Prostate gland (tissue), 2 donors: ENCODE measurements around the gene CNTLN. TPM values are rescaled to one million over a fixed set of nuclear protein-coding genes. Genes with fewer than 3 reads are reported as not detected.

Source experiments
- DNase-seq: peaks from one replicate; pipeline ENCODE4 v3.0.0-alpha.2; 2019; ENCODE audit warnings: low spot score
- H3K27ac ChIP-seq, 2 donors: fragments of 200-600 bp; sonication (generic); 2 replicates each; pipeline ENCODE4 v1.5.1; 2017 to 2019
- H3K27me3 ChIP-seq: fragments of 200-600 bp; sonication (generic); replicated peaks from 2 replicates; pipeline ENCODE4 v1.5.1; 2019; ENCODE audit not compliant: insufficient read depth
- H3K36me3 ChIP-seq, 2 donors: fragments of 200-600 bp; sonication (generic); 1 replicate in 1 of 2; 2 replicates in 1 of 2; pipeline versions ENCODE4 v1.5.1 to v1.8.1; 2017 to 2019
- H3K4me1 ChIP-seq: fragments of 200-600 bp; sonication (generic); replicated peaks from 2 replicates; pipeline ENCODE4 v1.5.1; 2019
- H3K4me3 ChIP-seq, 2 donors: fragments of 200-600 bp; sonication (generic); 2 replicates each; pipeline ENCODE4 v1.5.1; 2017 to 2019
- H3K9me3 ChIP-seq: fragments of 200-600 bp; sonication (generic); 2 replicates; pipeline ENCODE4 v1.5.1; 2017
- CTCF ChIP-seq, 4 experiments: fragments of 200-600 bp in 2 of 4; fragments of 450-650 bp in 2 of 4; sonication (generic) in 2 of 4; IDR thresholded peaks; 1 replicate in 3 of 4; 2 replicates in 1 of 4; pipeline ENCODE4 v1.5.1; 2016 to 2019; ENCODE audit warnings: antibody characterized with exemption in 4 of 4, mild to moderate bottlenecking in 2 of 4, moderate library complexity in 2 of 4
- POLR2A ChIP-seq: fragments of 450-650 bp; IDR thresholded peaks from one replicate; pipeline ENCODE4 v1.6.1; 2016; ENCODE audit warnings: antibody characterized with exemption, mild to moderate bottlenecking
- POLR2AphosphoS5 ChIP-seq: sonication (generic); formaldehyde crosslinking; IDR thresholded peaks from one replicate; pipeline ENCODE4 v1.6.1; 2017; ENCODE audit warnings: antibody characterized with exemption
- WGBS: methylation state at CpG from one replicate; pipeline ENCODE4 v1.1.5; 2018; 5-methylcytosine and 5-hydroxymethylcytosine counted together
- intact Hi-C: fragments of 100-400 bp; cut with DNase I; formaldehyde crosslinking; loops from one replicate; pipeline ENCODE4 v1.14.2; 2022
- total RNA-seq, 2 donors: library from RNA; depleted of rRNA; stranded (reverse); fragments of >200 nt; gene quantifications; one replicate each; pipeline ENCODE4 v1.1.0, GENCODE V29; 2016

CNTLN gene
- total RNA-seq, 2 donors from 2014 or later: 4.1 to 12.9 TPM

GRCh38 chr9:17472126-17472525 is 337.3 kb downstream of the CNTLN start:
- no peaks in the 10 kb centered on the region for H3K4me1 ChIP-seq
- intact Hi-C loops: no loop called here
- no peaks in the 10 kb centered on the region for H3K27me3 ChIP-seq
- 92% methylated on average over 2 of the region's 2 CpGs for WGBS
- no peaks in the 10 kb centered on the region for H3K36me3 ChIP-seq
- TF ChIP-seq POLR2A (no peak), CTCF (IDR thresholded peaks at IDR 0.05) (no peak), POLR2AphosphoS5 (no peak)
- H3K4me3 ChIP-seq: no peak overlapping the region
- H3K9me3 ChIP-seq: no peaks in the 10 kb centered on the region
- DNase-seq: no peak
- H3K27ac ChIP-seq: no peak overlapping the region

- H3K4me3 ChIP-seq: no peak overlapping the region
- intact Hi-C loops: no loop called here
- no peaks in the 10 kb centered on the region for H3K36me3 ChIP-seq
- H3K4me1 ChIP-seq: no peaks in the 10 kb centered on the region
- no peaks in the 10 kb centered on the region for H3K27me3 ChIP-seq
- H3K9me3 ChIP-seq: no peaks in the 10 kb centered on the region
- no peak for TF ChIP-seq POLR2AphosphoS5
- no peak for TF ChIP-seq POLR2A
- TF ChIP-seq CTCF (IDR thresholded peaks at IDR 0.05): no peak
- no peak overlapping the region for H3K27ac ChIP-seq
- no peak for DNase-seq
Observed at GRCh38 chr9:17476401-17476800, 341.6 kb downstream of the CNTLN start.

GRCh38 chr9:17477816-17478215 is 343.0 kb downstream of the CNTLN start:
- Histone ChIP-seq H3K27ac (no peak overlapping the region), H3K4me1 (no peaks in the 10 kb centered on the region), H3K4me3 (no peak overlapping the region), H3K27me3 (no peaks in the 10 kb centered on the region), H3K9me3 (no peaks in the 10 kb centered on the region), H3K36me3 (no peaks in the 10 kb centered on the region)
- no peak for DNase-seq
- intact Hi-C loops: no loop called here
- no peak for TF ChIP-seq POLR2AphosphoS5
- TF ChIP-seq POLR2A: no peak
- TF ChIP-seq CTCF (IDR thresholded peaks at IDR 0.05): no peak

GRCh38 chr9:17480966-17481365 is 346.1 kb downstream of the CNTLN start:
- no peak overlapping the region for H3K4me3 ChIP-seq
- no peaks in the 10 kb centered on the region for H3K9me3 ChIP-seq
- H3K27me3 ChIP-seq: no peaks in the 10 kb centered on the region
- no peak for DNase-seq
- no peak overlapping the region for H3K27ac ChIP-seq
- no peaks in the 10 kb centered on the region for H3K4me1 ChIP-seq
- no peak for TF ChIP-seq CTCF (IDR thresholded peaks at IDR 0.05)
- TF ChIP-seq POLR2A: no peak
- TF ChIP-seq POLR2AphosphoS5: no peak
- WGBS: 96% methylated on average over 4 of the region's 4 CpGs
- no peaks in the 10 kb centered on the region for H3K36me3 ChIP-seq
- intact Hi-C loops: no loop called here

- intact Hi-C loops: no loop called here
- Histone ChIP-seq H3K9me3 (no peaks in the 10 kb centered on the region), H3K4me1 (no peaks in the 10 kb centered on the region), H3K27me3 (no peaks in the 10 kb centered on the region), H3K4me3 (no peak overlapping the region), H3K27ac (no peak overlapping the region), H3K36me3 (no peaks in the 10 kb centered on the region)
- TF ChIP-seq POLR2AphosphoS5 (no peak), CTCF (IDR thresholded peaks at IDR 0.05) (no peak), POLR2A (no peak)
- DNase-seq: no peak
Observed at GRCh38 chr9:17481565-17481964, 346.7 kb downstream of the CNTLN start.
